Measurements from ENCODE around the gene FOXO1. TPM values are rescaled to one million over a fixed set of nuclear protein-coding genes. Genes with fewer than 3 reads are reported as not detected.
A peak's percentile ranks its signal among the peaks of the same experiment; 100 is the strongest.
"Not testable (repeated sequence)": the region's sequence is repeated elsewhere in the genome, so short reads cannot be mapped to it uniquely, and the experiment has no call there.

Gene FOXO1
- total RNA-seq, 1 donor from 2014 or later = 4.2 TPM

- DNase-seq = no peak
These were observed 1.1 kb downstream of the FOXO1 start for GRCh38 chr13:40665126-40666044.

DNA sequence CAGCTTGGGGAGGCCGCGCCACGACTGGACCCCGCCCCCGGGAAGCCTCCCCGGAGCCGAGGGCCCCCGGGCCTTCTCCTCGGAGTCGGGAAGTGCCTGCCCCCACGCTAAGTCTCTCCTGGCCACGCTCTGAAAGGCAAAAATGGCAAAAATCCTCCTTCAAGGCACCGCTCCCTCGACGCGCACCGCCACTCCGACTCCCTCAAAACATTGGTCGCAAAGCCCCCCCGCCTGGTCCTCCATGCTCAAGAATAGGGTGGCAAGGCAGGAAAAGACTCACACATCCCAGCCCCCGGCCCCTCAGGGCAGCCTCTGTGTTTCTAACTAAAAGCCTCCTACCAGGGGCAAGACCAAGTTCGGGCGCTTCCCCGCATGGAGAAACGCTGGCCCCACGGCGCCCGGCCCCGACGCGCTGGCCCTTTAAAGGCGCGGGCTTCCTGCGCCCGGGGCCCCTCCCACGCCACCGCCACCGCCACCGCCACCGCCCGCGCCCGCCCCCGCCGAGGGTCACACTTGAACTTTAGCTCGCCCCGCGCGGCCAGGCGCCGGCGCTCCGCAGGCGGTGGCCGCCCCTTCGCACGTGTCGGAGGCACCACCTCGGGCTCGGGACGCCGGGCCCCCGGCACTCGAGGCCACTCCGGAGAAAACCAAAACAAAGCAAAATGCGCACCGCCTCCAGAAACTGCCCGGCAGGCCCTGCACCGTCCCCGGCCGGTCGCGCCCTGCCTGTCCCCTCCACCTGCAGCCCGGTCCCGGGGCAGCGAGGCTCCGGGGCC, 1.9 kb downstream of the FOXO1 start:
- DNase-seq = peak; percentile 12

- DNase-seq = not testable (repeated sequence)
These were observed 2.4 kb downstream of the FOXO1 start for GRCh38 chr13:40664100-40664349.

DNA sequence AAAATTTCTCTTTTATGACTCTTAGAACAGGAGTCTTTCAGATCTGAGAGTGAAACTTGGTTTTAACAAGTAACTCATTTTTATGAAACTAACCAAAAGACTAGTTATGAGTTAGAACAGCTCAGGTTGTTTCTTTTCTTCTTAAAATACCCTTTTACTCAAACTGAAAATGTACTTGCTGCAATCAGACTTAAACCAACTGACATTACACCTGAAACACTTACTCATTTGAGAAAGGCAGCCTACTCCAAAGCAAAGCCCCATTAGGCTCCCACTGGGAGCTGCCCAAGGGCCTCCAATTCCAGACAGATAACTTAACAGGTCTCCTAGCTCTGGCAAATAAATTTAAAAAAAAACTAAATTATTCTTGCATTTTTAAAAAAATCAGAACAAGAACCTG, 3.6 kb downstream of the FOXO1 start:
- DNase-seq = no peak

DNA sequence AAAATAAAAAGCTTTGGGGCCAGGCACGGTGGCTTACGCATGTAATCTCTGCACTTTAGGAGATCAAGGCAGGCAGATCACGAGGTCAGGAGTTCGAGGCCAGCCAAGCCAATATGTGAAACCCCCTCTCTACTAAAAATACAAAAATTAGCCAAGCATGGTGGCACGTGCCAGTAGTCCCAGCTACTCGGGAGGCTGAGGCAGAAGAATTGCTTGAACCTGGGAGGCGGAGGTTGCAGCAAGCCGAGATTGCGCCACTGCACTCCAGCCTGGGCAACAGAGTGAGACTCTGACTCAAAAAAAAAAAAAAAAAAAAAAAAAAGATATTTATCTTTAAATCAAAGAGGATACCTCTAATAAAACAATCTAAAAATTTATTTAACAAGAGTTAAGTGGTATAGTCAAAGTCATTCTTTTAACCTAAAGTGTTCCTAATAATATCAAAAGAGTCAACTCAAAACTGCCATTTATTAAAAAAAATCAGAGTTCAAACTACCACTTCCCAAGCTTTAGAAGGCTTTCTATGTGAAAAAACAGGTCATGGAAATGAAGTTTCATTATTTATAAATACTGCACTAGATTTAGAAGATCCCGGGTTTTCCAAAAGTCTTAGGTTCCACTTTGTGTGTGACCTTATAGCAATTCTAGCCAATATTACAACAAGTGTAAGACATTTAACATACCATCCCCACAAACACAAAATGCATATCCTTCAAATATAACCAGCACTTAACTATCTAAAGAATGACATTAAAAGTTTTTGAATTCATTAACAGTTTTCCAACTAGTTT, 4.4 kb downstream of the FOXO1 start:
- DNase-seq = no peak

DNA sequence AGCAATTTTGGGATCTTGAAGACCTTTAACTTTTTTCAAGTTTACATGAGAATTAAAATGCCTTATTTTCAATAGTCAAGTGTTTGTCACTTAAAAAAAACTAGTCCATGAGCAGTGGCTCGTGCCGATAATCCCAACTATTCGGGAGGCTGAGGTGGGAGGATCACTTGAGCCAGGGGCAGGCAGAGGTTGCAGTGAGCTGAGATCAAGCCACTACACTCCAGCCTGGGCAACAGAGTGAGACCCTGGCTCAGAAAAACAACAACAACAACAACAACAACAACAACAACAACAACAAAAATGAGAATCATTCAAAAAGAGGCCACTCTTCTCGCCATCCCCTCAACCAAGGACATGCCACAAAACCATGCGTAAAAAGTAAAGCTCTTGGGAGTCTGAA, 5.7 kb downstream of the FOXO1 start:
- DNase-seq = no peak

GRCh38 chr13:40660141-40660664, 6.2 kb downstream of the FOXO1 start:
- DNase-seq = no peak

DNA sequence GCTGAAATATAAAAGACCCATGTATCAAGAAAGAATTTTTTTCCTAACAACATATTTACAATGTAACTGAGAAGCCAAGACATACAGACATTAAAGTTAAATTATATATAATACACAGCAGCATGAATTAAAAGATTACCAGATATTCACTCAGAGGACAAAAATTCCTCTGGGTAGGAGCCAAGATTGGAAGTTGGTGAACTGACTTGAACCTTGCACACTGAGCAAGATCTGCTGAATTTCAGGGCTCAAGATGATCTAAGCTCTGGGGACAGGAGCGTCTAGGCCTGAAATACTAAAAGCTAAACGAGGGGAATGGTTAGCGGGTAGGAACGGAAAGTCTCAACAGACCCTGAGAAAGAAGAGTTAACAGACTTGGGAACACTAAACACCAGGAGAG, 8.5 kb downstream of the FOXO1 start:
- no peak for DNase-seq

GRCh38 chr13:40657307-40657706, 9.1 kb downstream of the FOXO1 start:
- no peak for DNase-seq

DNA sequence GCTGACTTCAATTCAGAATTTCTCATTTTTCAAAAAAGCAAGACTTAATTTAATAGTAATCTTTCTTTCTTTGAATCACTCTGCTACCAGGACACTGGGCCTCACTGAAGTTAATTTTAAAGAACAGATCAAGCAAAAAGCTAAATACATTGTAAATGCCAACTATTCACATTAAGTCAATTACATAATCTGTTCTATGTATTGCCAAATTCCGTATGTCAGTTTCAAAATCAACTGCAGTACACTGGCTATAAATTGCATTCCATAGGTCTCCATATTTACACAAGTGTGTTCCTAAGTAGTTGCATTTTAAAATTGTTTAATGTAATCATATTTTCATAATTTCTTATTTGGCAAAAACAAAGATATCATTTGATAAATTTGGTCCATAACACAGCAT, 10.1 kb downstream of the FOXO1 start:
- no peak for DNase-seq

DNA sequence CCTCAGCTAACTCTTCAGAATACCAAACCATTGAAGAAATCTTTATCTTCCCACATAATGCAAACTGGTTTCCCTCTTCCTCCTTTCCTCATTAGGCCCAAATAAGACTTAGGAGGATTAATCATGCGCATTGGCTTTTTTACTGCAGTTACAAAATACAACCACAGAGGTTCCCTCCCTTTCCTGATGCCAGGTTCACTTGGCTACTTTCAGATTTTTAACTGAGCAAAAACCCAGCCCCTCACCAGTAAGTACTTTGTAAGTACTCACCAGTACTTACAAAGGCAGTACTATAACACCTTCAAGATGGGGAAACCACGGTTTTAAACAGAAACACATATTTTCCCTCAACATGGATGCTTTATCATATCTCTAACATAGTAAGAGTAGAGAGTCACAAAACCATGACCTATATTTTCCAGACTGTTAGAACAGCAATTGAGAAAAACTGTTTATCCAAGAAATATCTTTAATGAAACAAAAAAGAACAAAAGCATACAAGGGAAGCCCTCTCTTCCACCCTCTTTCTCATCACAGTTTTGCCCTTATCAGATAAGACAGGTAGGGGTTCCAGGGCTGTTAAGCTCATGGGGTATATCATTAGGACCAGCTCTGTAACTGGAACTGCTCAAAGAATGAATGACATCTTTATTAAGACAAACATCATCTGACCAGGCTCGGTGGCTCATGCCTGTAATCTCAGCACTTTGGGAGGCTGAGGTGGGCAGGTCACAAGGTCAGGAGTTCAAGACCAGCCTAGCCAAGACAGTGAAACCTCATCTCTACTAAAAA, 12.7 kb downstream of the FOXO1 start:
- no peak for DNase-seq

GRCh38 chr13:40652588-40652940, 13.9 kb downstream of the FOXO1 start:
- DNase-seq = no peak

DNA sequence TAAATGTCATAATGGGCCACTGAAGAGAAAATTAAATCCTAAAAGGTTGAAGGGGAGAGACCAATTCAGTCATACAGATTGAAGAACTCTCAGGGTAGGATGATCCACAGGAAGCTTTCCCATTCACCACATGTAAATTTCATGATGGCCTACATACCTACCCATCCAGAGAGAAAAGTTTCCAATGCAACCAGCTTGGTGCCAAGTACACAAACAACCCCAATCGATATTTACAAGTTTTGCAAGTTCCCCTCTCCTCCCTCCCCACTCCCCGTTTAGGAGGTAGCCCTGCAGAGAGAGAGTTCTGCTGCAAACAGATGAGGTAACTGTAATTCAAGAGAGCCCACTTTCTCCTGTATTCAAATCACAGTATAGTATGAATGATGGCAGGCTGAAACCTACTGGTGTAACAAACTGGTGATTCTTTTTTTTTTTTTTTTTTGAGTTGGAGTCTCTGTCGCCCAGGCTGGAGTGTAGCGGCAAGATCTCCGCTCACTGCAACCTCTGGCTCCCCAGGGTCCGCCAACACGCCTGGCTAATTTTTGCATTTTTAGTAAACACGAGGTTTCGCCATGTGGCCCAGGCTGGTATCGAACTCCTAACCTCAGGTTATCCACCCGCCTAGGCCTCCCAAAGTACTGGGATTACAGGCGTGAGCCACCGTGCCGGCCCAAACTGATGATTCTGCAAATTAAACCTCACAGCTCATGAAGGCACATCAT, 14.4 kb downstream of the FOXO1 start:
- DNase-seq = no peak

DNA sequence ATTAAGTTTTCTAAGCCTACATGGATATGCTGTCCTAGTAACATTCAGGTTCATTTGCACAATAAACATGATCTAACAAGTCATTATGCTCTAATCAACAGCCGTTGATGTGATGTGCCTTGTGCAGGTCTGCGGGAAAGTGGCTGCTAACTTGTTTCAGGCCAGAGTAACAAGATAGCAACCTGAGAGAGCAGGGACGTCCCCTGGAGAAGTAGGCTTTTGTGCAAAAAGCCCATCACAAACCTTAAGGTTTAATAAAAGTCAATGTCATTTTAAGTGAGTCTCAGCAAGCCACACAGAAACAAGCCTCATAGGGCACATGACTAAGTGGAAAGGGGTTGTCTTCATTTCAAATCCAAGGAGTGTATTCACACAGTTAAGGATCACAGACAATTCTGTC, 17.6 kb downstream of the FOXO1 start:
- DNase-seq = no peak

- DNase-seq = no peak
These were observed 18.4 kb downstream of the FOXO1 start for GRCh38 chr13:40648040-40648439.

DNA sequence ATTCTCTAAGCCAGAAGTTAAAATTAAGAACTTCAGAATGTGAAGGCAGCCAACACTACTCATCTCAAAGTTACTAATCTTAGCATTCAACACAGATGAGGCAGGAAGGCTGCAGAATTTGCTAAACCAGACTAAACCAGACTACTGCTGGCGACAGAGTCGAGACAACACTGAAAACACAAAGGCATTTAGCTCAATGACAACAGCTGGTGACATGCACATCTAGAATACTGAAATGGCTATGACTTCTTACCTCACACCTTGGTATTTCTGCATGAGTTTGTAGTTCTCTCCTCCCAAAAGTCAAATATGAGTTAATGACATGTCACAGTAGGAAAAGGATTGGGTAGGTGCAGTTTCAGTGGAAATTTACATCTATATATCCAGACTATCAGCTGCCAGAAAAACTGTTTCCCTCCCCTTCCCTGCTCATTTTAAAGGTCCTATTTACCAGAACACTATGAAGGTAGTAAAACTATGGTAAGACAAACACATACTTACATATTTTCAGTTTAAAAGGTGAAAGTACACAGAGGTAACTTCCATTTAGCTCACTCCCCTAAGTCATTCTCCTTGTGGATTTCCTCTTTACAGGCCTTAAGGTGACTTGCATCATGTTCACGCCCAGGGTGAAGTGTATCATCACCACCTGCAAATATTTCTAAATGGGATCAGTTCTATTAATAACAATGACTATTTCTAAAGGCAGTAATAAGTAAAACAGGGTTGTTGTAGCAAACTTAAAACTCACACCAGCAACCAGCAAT, 21.4 kb downstream of the FOXO1 start:
- no peak for DNase-seq

GRCh38 chr13:40640845-40641458, 25.5 kb downstream of the FOXO1 start:
- no peak for DNase-seq

DNA sequence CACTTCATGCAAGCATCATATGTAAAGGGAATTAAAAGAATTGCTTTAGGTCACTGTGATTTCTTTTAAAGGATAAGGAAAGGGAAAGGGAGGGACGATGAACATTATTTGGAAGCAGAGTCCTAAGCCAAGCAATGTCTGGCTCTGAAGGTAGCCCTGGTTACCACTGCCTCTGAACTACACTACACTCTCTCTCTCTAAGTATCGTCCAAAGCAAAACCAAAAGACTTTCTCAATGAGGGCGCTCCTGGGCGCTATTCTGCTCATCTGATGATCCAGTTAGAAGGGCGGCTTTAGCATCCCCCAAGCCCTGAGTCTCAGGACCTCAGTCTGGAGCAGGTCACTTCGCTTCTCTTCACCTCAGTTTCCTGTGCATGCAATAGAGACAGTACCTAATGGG, 26.2 kb downstream of the FOXO1 start:
- no peak for DNase-seq

- no peak for DNase-seq
These were observed 27.2 kb downstream of the FOXO1 start for GRCh38 chr13:40639221-40639681.

DNA sequence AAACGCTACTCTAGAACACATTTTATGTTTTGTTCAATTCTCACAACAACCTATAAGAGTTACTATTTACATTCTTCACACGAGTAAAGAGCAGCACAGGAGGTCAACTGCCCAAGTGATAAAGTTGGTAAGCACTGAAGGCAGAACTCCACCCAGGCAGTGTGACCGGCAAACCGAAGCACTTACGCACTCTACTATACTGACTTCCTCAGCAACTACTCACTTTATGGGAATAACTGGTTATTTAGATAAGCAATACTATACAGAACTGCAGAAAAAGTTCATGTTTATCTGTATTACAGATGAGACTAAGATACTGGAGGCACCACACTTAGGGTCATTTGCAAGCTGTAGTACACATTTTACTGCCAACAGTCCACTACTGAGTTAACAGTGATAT, 28.8 kb downstream of the FOXO1 start:
- no peak for DNase-seq

Measured in occipital lobe (tissue), 2 donors.